BJ (cell line): ENCODE measurements around the gene SH3YL1. TPM values are rescaled to one million over a fixed set of nuclear protein-coding genes. Genes with fewer than 3 reads are reported as not detected.

Experiments
- CTCF ChIA-PET: fragments of 350-600 bp; formaldehyde crosslinking; extraction: SDS; loops from one replicate; lab custom pipeline; 2021; ENCODE audit warnings: antibody characterized with exemption, inconsistent platforms; lab: Yijun Ruan, JAX
- POLR2A ChIA-PET: fragments of 300-600 bp; sonication (Branson Sonifier 250); formaldehyde crosslinking; extraction: SDS; loops from one replicate; lab custom pipeline; 2021; ENCODE audit warnings: antibody characterized with exemption; lab: Charles Lee
- DNase-seq: peaks from one replicate; pipeline ENCODE4 v3.0.0-alpha.2; 2011; ENCODE audit warnings: low read depth
- H3K27me3 ChIP-seq: 2 replicates; pipeline ENCODE4 v1.6.0; 2011; ENCODE audit warnings: low read length; ENCODE audit not compliant: control insufficient read depth, insufficient read depth
- H3K36me3 ChIP-seq: 2 replicates; pipeline ENCODE4 v1.5.1; 2011; ENCODE audit warnings: low read length; ENCODE audit not compliant: control insufficient read depth, insufficient read depth
- H3K4me3 ChIP-seq: 2 replicates; pipeline ENCODE4 v1.5.1; 2011; ENCODE audit warnings: low read depth, mild to moderate bottlenecking, control low read depth, low read length
- CTCF ChIP-seq: IDR thresholded peaks from 2 replicates; pipeline ENCODE4 v1.5.1; 2011; ENCODE audit warnings: low read depth, mild to moderate bottlenecking, control low read depth, inconsistent platforms, low read length, moderate library complexity; ENCODE audit not compliant: insufficient read depth
- polyA plus RNA-seq: library from polyadenylated mRNA; depleted of rRNA; stranded (reverse); fragments of >200 nt; gene quantifications from 2 replicates; pipeline ENCODE4 v1.2.3, GENCODE V29; 2011

The SH3YL1 gene
- polyA plus RNA-seq, 1 experiment, result 19.0 TPM

GRCh38 chr2:282371-283263, 18.8 kb upstream of the SH3YL1 start:
- Histone ChIP-seq H3K36me3 (peaks cover 11% of the 10 kb centered on the region), H3K27me3 (peaks cover 8% of the 10 kb centered on the region; the same call in 1 of the 2 replicates), H3K4me3 (no peak overlapping the region)
- TF ChIP-seq CTCF, result no peak
- CTCF ChIA-PET, result interaction anchor here (1.2 to 1.5 kb wide), 3 partner anchors 8 to 36 kb away, joined by 4 to 5 read pairs (median 4); no protein-coding TSS in a partner anchor
- POLR2A ChIA-PET, result no interaction called here
- DNase-seq, result no peak

GRCh38 chr2:281381-281780, 17.5 kb upstream of the SH3YL1 start:
- H3K27me3 ChIP-seq, result no peaks in the 10 kb centered on the region
- CTCF ChIA-PET, result interaction anchor here (1.2 to 1.4 kb wide), 2 partner anchors 9 to 34 kb away, joined by 4 to 5 read pairs; no protein-coding TSS in a partner anchor
- TF ChIP-seq CTCF, result no peak
- POLR2A ChIA-PET, result no interaction called here
- H3K4me3 ChIP-seq, result no peak overlapping the region
- no peak for DNase-seq
- peaks cover 14% of the 10 kb centered on the region for H3K36me3 ChIP-seq

- POLR2A ChIA-PET, result no interaction called here
Observed at GRCh38 chr2:280650-281110, 16.8 kb upstream of the SH3YL1 start.

GRCh38 chr2:279956-280649, 16.3 kb upstream of the SH3YL1 start:
- no peak for TF ChIP-seq CTCF
- peaks cover 18% of the 10 kb centered on the region for H3K36me3 ChIP-seq
- H3K4me3 ChIP-seq, result no peak overlapping the region
- no peaks in the 10 kb centered on the region for H3K27me3 ChIP-seq
- ChIA-PET POLR2A (no interaction called here), CTCF (no interaction called here)
- no peak for DNase-seq

More at GRCh38 chr2:280650-281110, 16.8 kb upstream of the SH3YL1 start:
- peaks cover 16% of the 10 kb centered on the region for H3K36me3 ChIP-seq
- CTCF ChIA-PET, result no interaction called here
- no peaks in the 10 kb centered on the region for H3K27me3 ChIP-seq
- DNase-seq, result no peak
- H3K4me3 ChIP-seq, result no peak overlapping the region
- TF ChIP-seq CTCF, result no peak

GRCh38 chr2:279366-279765, 15.5 kb upstream of the SH3YL1 start:
- no peak for DNase-seq
- no peak for TF ChIP-seq CTCF
- H3K27me3 ChIP-seq, result no peaks in the 10 kb centered on the region
- no peak overlapping the region for H3K4me3 ChIP-seq
- CTCF ChIA-PET, result interaction anchor here (1.0 kb wide), 1 partner anchor 33 kb away, joined by 3 read pairs; no protein-coding TSS in a partner anchor
- POLR2A ChIA-PET, result no interaction called here
- H3K36me3 ChIP-seq, result peaks cover 18% of the 10 kb centered on the region
